Ectodermal cell (in vitro differentiated cells): Measurements from ENCODE around the gene VILL.

Source experiments
- H3K27ac ChIP-seq: 2 replicates; pipeline ENCODE4 v1.7.0; 2013; ENCODE audit warnings: mild to moderate bottlenecking, low read depth, low read length; ENCODE audit not compliant: insufficient read depth, poor library complexity, severe bottlenecking
- H3K27me3 ChIP-seq: 2 replicates; pipeline ENCODE4 v1.7.0; 2013; ENCODE audit warnings: mild to moderate bottlenecking, low read length; ENCODE audit not compliant: insufficient read depth, control insufficient read depth, poor library complexity, severe bottlenecking
- H3K36me3 ChIP-seq: one replicate; pipeline ENCODE4 v1.7.0; 2013; ENCODE audit warnings: low read length; ENCODE audit not compliant: control insufficient read depth, insufficient read depth
- H3K4me1 ChIP-seq: one replicate; pipeline ENCODE4 v1.7.0; 2013; ENCODE audit warnings: low read length; ENCODE audit not compliant: control insufficient read depth, insufficient read depth
- H3K4me3 ChIP-seq: 2 replicates; pipeline ENCODE4 v1.7.0; 2013; ENCODE audit warnings: low read depth, low read length, control low read depth; ENCODE audit not compliant: insufficient read depth
- H3K9me3 ChIP-seq: 2 replicates; pipeline ENCODE4 v1.7.0; 2013; ENCODE audit warnings: mild to moderate bottlenecking, low read length, moderate library complexity; ENCODE audit not compliant: control insufficient read depth
- WGBS, 2 experiments: methylation state at CpG; one replicate each; pipeline ENCODE4 v1.1.7; 2013; ENCODE audit warnings: missing lambda C conversion rate in 2 of 2; 5-methylcytosine and 5-hydroxymethylcytosine counted together

Gene VILL

GRCh38 chr3:38015984-38016383 lies 25.4 kb downstream of the VILL start:
- Histone ChIP-seq H3K9me3 (no peaks in the 10 kb centered on the region), H3K4me3 (no peak overlapping the region), H3K27me3 (no peaks in the 10 kb centered on the region), H3K36me3 (peaks cover 16% of the 10 kb centered on the region), H3K27ac (no peak overlapping the region), H3K4me1 (no peaks in the 10 kb centered on the region)
- 93% methylated on average over 2 to 3 of the region's 3 CpGs for WGBS, 2 experiments

DNA sequence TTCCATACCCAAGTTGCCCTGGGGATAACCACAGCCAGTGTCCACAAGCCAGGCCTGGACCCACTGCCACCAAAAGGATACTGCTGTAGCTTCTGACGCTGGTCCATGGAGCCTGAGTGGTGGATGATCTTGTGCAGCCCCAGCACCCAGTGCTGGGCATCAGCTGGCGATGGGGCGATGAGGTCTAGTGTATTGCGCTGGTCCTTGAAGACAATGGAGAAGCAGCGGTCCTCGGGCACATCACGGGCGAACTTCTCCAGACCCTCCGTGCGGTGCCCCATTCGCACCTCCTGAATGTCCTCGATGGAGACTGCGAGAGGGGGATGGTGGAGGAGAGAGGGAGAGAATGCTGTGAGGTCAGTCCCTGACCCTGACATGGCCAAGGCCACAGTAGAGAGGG lies 25.8 kb downstream of the VILL start:
- WGBS, 2 experiments: 96 to 97% methylated on average over 13 of the region's 13 CpGs
- Histone ChIP-seq H3K27me3 (no peaks in the 10 kb centered on the region), H3K4me3 (no peak overlapping the region), H3K36me3 (peaks cover 16% of the 10 kb centered on the region), H3K9me3 (no peaks in the 10 kb centered on the region), H3K4me1 (no peaks in the 10 kb centered on the region), H3K27ac (no peak overlapping the region)

DNA sequence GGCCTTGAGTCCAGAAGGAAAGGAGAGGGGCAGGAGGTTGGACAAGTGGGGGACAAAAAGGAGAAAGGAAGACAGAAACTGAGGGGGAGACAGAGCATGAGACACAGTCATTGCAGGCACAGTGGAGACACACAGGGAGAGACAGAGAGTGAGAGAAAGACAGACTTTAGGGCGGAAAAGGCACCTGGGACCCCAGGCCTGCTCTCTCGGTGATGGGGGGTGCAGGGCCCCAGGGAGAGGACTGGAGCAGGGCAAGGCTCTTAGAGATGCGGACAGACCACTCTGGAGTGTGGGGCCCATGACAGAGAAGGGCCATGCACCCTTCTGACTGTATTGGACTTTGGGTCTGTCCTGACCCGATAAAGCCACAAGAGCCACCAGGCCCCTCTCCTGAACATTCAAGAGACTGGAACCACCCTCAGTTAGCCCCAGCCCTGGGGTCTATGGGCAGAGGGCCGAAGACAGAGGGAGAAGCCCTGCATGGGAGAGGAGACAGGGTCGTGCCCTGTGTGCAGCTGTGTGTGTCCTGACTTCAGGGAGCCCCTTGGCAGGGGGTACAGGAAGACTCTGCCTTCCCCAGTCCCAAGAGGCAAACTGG lies 26.4 kb downstream of the VILL start:
- Histone ChIP-seq H3K27me3 (no peaks in the 10 kb centered on the region), H3K4me3 (no peak overlapping the region), H3K36me3 (peaks cover 16% of the 10 kb centered on the region), H3K27ac (no peak overlapping the region), H3K4me1 (no peaks in the 10 kb centered on the region), H3K9me3 (no peaks in the 10 kb centered on the region)
- 83 to 85% methylated on average over 6 of the region's 6 CpGs for WGBS, 2 experiments

- Histone ChIP-seq H3K27me3 (no peaks in the 10 kb centered on the region), H3K9me3 (no peaks in the 10 kb centered on the region), H3K27ac (no peak overlapping the region), H3K4me1 (no peaks in the 10 kb centered on the region), H3K4me3 (no peak overlapping the region), H3K36me3 (peaks cover 16% of the 10 kb centered on the region)
- 87 to 92% methylated on average over 9 of the region's 9 CpGs for WGBS, 2 experiments
These were observed 27.1 kb downstream of the VILL start for GRCh38 chr3:38017445-38018295.

DNA sequence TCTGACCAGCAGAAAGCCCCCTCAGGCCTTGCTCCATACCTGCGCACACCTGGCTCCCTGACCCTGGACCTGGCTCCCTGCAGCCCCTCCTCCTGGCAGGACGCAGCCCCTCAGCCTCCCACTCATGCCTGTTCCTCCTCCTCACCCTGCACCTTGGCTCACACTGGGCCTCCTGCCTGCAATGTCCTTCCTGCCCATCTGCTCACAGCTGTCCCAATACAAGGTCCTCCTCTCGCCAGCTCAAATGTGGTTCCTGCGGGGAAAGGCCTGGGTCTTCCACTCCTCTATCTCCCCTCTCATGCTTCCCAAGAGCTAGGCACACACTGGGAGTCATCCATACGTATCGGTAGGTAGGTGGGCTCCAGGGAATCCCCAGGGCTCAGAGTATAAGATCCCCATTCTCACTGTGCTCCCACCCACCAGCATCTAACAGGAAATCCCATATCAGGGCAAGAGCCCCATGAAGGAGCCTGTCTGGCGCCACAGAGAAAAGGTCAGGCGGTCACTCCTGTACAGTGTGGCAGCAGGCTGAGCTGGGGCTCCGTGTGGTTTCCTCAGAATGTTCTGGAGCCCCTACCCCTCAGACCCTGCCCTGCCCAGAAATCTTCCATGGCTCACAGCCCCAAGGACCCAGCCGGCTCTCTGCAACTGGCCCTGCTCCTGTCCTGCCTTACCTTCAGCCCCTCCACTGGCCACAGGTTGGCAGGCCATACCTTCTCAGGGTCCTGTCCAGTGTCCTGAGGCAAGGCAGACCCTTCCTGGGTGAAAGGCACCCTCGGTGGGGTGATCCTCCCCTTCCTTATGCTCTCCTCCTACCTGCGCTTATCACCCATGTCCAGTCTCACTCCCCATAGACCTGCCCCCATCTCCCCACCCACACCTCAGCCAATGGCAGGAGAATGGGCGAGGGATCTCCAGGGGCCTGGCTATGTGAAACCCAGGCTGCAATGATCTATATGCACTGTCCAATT lies 28.0 kb downstream of the VILL start:
- Histone ChIP-seq H3K27ac (no peak overlapping the region), H3K4me1 (no peaks in the 10 kb centered on the region), H3K9me3 (no peaks in the 10 kb centered on the region), H3K4me3 (no peak overlapping the region), H3K27me3 (peaks cover 1% of the 10 kb centered on the region), H3K36me3 (peaks cover 16% of the 10 kb centered on the region)
- WGBS, 2 experiments: 94% methylated on average over 13 of the region's 13 CpGs

DNA sequence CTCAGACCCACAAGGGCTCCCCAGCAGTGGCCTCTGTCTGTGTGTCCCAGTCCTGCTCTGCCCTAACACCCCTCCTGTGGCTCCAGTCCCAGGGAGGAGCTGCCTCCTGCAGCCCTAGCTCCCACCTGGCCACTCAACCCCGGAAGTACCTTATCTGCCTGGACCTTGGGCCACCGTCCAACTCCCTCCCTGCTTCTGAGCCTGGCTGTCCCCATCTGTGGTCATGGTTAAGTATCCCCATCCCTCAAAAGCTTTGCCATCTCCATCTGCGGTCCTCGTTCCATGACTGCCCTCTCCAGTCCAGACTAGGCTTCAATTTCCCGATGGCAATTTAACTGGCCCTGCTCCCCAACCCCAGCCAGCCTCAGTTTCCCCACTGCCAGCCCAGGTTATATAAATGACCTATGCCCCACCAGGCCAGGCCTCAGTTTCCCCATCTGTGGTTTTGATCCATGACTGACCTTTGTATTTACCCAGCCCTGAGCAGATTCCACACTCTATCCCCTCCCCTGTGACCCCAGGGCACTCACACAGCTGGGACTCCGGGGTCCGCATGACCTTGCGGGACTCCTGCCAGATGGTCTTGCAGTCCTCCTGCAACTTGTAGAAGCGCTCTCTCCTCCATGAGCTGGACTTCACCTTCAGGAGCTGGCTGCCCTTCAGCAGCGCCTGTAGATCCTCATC lies 29.2 kb downstream of the VILL start:
- no peaks in the 10 kb centered on the region for H3K9me3 ChIP-seq
- H3K36me3 ChIP-seq: peaks cover 16% of the 10 kb centered on the region
- 94 to 95% methylated on average over 10 of the region's 10 CpGs for WGBS, 2 experiments

DNA sequence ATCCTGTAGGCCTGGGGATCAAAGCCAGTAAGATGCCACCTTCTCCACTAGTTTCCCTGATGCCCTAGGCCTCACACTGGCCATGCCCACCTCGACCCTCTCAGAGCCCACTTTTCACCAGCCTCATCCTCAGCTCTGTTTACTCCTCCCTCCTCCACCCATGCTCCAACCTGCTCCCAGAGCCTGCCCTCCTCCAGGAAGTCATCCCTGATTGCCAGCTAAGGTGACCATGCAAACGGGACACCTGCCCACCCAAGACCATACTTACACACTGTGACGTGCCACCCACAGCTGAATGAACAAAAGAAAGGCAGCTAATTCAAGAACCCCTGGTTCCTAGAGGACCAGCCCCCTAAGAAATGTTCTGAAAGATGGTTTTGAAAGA lies 29.7 kb downstream of the VILL start:
- Histone ChIP-seq H3K4me3 (no peak overlapping the region), H3K36me3 (peaks cover 13% of the 10 kb centered on the region), H3K4me1 (peaks cover 5% of the 10 kb centered on the region), H3K27me3 (peaks cover 8% of the 10 kb centered on the region), H3K9me3 (no peaks in the 10 kb centered on the region), H3K27ac (no peak overlapping the region)
- WGBS, 2 experiments: 89 to 97% methylated on average over 3 of the region's 3 CpGs

More for the DNA sequence above, 29.2 kb downstream of the VILL start:
- Histone ChIP-seq H3K4me3 (no peak overlapping the region), H3K27me3 (peaks cover 6% of the 10 kb centered on the region), H3K27ac (no peak overlapping the region), H3K4me1 (peaks cover 4% of the 10 kb centered on the region)

DNA sequence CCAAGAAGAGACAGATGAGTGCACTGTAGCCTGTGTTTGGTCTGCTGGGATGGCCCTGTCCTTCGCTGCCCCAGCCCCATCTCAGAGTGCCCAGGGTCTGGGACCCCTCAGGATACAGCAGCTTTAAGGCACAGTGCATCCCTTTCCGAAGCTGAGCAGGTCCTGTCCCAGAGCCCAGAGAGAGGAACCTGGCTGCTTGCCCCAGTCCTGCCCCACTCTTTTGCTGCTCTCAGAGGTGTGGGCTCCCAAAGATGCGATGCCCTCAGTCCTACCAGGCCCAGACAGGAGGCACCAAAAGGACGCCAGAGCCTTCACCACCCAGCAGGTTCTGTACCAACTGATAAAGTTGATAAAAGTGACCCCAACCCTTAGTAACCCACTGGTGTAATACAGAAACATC lies 30.6 kb downstream of the VILL start:
- H3K4me1 ChIP-seq: peaks cover 8% of the 10 kb centered on the region
- peaks cover 16% of the 10 kb centered on the region for H3K27me3 ChIP-seq
- no peak overlapping the region for H3K4me3 ChIP-seq
- H3K9me3 ChIP-seq: no peaks in the 10 kb centered on the region
- peaks cover 4% of the 10 kb centered on the region for H3K36me3 ChIP-seq
- WGBS, 2 experiments: 93 to 95% methylated on average over 4 of the region's 4 CpGs
- H3K27ac ChIP-seq: no peak overlapping the region

GRCh38 chr3:38022301-38022700 lies 31.7 kb downstream of the VILL start:
- Histone ChIP-seq H3K4me1 (peaks cover 8% of the 10 kb centered on the region), H3K9me3 (no peaks in the 10 kb centered on the region), H3K36me3 (no peaks in the 10 kb centered on the region), H3K4me3 (no peak overlapping the region), H3K27ac (no peak overlapping the region), H3K27me3 (peaks cover 27% of the 10 kb centered on the region)
- WGBS, 2 experiments: 75 to 77% methylated on average over 3 of the region's 3 CpGs
